Activated CD4-positive, alpha-beta T cell treated with anti-CD3 and anti-CD28 coated beads, Interleukin-2, amount 10 ng/mL, durations not matched to agents 7 days and 5 days (primary cell): Measurements from ENCODE around the gene PCDH15. TPM values are rescaled to one million over a fixed set of nuclear protein-coding genes. Genes with fewer than 3 reads are reported as not detected.

Experiments
- CTCF ChIA-PET: fragments of 350-600 bp; sonication (Branson Sonifier 250); formaldehyde crosslinking; loops from one replicate; lab custom pipeline; 2021; ENCODE audit warnings: antibody characterized with exemption; lab: Charles Lee
- POLR2A ChIA-PET: fragments of 350-600 bp; sonication (Branson Sonifier 250); formaldehyde crosslinking; loops from one replicate; lab custom pipeline; 2021; ENCODE audit warnings: antibody characterized with exemption; lab: Charles Lee
- DNase-seq: peaks from one replicate; pipeline ENCODE4 v3.0.0-alpha.2; 2020
- H3K27ac Mint-ChIP-seq: one replicate; pipeline ENCODE4 v1.8.0; 2021; ENCODE audit warnings: mild to moderate bottlenecking, moderate library complexity, mixed read lengths
- H3K27me3 Mint-ChIP-seq: one replicate; pipeline ENCODE4 v1.8.0; 2021; ENCODE audit warnings: mixed read lengths
- H3K36me3 Mint-ChIP-seq: one replicate; pipeline ENCODE4 v1.8.0; 2021; ENCODE audit warnings: low read depth, mixed read lengths
- H3K4me1 Mint-ChIP-seq: one replicate; pipeline ENCODE4 v1.8.0; 2021; ENCODE audit warnings: mixed read lengths
- H3K4me3 Mint-ChIP-seq: one replicate; pipeline ENCODE4 v1.8.0; 2021; ENCODE audit warnings: mild to moderate bottlenecking, moderate library complexity, mixed read lengths
- H3K9me3 Mint-ChIP-seq: one replicate; pipeline ENCODE4 v1.8.0; 2021; ENCODE audit warnings: mixed read lengths
- total RNA-seq, 2 experiments: library from RNA; stranded (reverse); gene quantifications; one replicate each; pipeline ENCODE4 v1.2.3, GENCODE V29; 2021

PCDH15 gene
- total RNA-seq, 2 experiments from 2014 or later = not detected

DNA sequence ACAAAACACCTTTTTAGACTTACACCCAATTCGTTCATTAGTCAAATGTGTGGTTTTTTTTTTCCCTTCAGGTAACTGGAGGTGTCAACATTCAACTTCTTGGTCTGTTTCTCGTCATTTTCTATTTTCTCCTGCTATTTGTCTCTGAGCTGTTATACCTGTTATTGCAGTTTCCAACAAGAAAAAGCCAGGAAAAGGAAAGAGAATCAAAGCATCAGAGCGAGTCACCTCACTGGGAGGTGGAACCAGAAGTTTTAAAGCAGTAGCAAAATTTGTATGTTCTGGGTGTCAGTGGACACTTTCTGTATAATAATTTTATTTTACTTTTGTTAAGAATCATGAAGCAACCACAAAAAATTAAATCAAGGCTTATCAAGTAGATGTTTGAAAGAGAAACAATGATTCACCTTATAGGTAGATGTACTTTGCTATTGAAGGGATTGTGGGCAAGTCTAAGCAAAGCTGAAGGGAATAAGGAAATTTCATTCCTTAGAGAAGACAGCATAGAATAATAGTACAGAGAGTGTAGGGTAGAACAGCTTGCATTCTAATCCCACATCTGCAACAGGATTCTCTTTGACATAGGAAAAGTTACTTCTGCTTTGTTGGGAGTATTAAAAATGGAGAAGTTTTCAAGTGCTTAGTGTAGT, 675.8 kb downstream of the PCDH15 start:
- ChIA-PET CTCF (no interaction called here), POLR2A (no interaction called here)
- no peaks in the 10 kb centered on the region for H3K4me1 Mint-ChIP-seq
- no peak for DNase-seq
- peaks cover 5% of the 10 kb centered on the region for H3K9me3 Mint-ChIP-seq
- no peak overlapping the region for H3K4me3 Mint-ChIP-seq
- no peak overlapping the region for H3K27ac Mint-ChIP-seq
- H3K36me3 Mint-ChIP-seq = no peaks in the 10 kb centered on the region
- H3K27me3 Mint-ChIP-seq = no peaks in the 10 kb centered on the region

DNA sequence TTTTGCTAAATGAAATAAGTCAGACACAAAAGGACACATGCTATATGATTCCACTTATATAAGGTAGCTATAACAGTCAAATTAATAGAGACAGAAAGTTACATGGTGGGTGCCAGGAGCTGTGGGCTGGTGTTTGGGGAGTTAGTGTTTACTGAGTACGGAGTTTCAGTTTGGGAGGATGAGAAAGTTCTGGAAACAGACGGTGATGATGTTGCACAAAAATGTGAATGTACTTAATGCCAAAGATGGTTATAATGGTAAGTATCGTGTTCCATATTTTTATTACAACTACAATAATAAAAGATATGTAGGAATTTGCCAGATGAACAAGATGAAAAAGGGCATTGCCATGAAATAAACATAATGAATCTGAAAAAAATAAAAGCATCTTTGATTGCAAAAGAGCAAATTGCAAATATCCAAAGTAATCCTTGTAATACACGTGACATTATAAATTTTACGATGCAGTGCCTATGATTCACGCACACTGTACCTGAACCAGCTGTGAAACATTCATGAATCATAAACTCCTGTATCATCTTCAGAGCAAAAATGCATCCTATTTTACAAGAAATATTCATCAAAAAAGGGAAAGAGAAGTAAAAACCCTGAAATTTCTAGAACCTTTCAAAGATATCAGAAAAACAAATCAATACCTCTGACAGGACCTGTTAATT, 676.7 kb downstream of the PCDH15 start:
- no peaks in the 10 kb centered on the region for H3K4me1 Mint-ChIP-seq
- H3K27me3 Mint-ChIP-seq = no peaks in the 10 kb centered on the region
- no peak overlapping the region for H3K27ac Mint-ChIP-seq
- peaks cover 5% of the 10 kb centered on the region for H3K9me3 Mint-ChIP-seq
- H3K4me3 Mint-ChIP-seq = no peak overlapping the region
- H3K36me3 Mint-ChIP-seq = no peaks in the 10 kb centered on the region
- POLR2A ChIA-PET = no interaction called here
- CTCF ChIA-PET = no interaction called here
- DNase-seq = no peak

DNA sequence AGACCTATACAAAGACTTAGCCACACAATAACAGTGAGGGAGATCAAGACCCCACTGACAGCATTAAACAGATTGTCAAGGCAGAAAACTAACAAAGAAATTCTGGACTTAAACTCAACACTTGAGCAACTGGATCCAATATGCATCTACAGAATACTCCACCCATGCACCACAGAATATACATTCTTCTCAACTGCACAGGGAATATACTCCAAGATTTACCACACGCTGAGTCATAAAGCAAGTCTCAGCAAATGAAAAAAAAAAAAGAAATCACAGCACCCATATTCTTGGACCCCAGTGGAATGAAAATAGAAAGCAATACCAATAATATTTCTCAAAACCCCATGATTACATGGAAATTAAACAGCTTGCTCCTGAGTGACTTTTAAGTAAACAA, 680.2 kb downstream of the PCDH15 start:
- Mint-ChIP-seq H3K4me3 (no peak overlapping the region), H3K4me1 (no peaks in the 10 kb centered on the region), H3K36me3 (no peaks in the 10 kb centered on the region), H3K27ac (no peak overlapping the region), H3K27me3 (no peaks in the 10 kb centered on the region), H3K9me3 (peaks cover 6% of the 10 kb centered on the region)
- CTCF ChIA-PET = no interaction called here
- POLR2A ChIA-PET = no interaction called here
- no peak for DNase-seq

DNA sequence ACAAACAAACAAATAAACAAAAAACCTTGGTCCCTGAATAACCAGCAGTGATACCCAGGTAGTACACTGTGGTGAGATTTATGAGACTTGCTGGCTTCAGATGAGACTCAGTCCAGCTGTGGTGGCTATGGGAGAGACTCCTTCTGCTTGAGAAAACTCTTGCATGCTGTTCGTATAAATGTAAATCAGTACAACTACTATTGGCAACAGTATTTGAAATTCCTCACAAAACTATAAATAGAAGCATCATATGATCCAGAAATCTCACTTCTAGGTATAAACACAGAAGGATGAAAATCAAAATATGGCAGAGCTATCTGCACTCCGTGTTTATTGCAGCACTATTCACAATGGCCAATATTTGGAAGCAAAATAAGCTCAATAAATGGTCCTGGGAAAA, 692.1 kb downstream of the PCDH15 start:
- POLR2A ChIA-PET = no interaction called here
- DNase-seq = no peak
- H3K27me3 Mint-ChIP-seq = no peaks in the 10 kb centered on the region
- CTCF ChIA-PET = no interaction called here
- H3K27ac Mint-ChIP-seq = no peak overlapping the region
- H3K36me3 Mint-ChIP-seq = no peaks in the 10 kb centered on the region
- no peak overlapping the region for H3K4me3 Mint-ChIP-seq
- H3K9me3 Mint-ChIP-seq = peaks cover 3% of the 10 kb centered on the region
- H3K4me1 Mint-ChIP-seq = no peaks in the 10 kb centered on the region

DNA sequence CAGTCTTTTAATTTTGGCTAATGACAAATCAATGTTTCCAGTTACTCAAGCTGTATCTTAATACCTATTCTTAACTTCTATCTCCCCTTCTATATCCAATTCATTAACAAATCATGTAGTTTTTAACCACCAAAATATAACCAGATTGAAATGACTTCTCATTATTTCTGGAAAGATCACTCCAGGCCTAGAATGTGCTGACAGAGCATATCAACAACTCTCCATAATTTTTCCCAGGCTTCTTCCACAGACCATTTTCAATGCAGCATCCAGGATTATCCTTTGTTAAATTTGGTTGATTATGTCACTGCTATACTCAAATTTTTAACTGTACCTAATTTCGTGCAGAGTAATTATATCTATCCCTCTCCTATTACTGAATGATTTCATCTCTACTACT, 704.1 kb downstream of the PCDH15 start:
- Mint-ChIP-seq H3K9me3 (peaks cover 4% of the 10 kb centered on the region), H3K27me3 (no peaks in the 10 kb centered on the region), H3K36me3 (no peaks in the 10 kb centered on the region), H3K27ac (no peak overlapping the region), H3K4me3 (no peak overlapping the region), H3K4me1 (no peaks in the 10 kb centered on the region)
- no peak for DNase-seq
- ChIA-PET POLR2A (no interaction called here), CTCF (no interaction called here)

DNA sequence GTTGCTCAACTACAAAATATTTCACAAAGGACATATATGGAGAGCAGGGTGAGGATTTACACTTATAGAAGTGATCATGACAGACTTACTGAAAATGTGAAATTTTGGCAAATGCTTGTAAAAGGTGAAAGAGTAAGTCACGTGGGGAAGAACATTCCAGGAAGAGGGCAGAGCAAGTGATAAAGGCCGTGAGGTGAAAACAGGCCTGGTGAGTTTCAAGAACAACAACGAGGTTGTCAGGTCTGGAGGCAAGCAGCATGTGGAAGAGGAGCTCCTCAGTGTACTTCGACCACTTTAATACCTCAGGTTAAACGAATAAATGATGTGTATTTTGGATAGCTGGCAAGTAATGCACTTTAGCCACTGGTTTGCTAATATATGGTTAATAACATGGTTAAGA, 706.7 kb downstream of the PCDH15 start:
- H3K27me3 Mint-ChIP-seq = no peaks in the 10 kb centered on the region
- no peaks in the 10 kb centered on the region for H3K4me1 Mint-ChIP-seq
- no peak overlapping the region for H3K4me3 Mint-ChIP-seq
- POLR2A ChIA-PET = no interaction called here
- no peak overlapping the region for H3K27ac Mint-ChIP-seq
- no peaks in the 10 kb centered on the region for H3K9me3 Mint-ChIP-seq
- CTCF ChIA-PET = no interaction called here
- DNase-seq = no peak
- no peaks in the 10 kb centered on the region for H3K36me3 Mint-ChIP-seq

DNA sequence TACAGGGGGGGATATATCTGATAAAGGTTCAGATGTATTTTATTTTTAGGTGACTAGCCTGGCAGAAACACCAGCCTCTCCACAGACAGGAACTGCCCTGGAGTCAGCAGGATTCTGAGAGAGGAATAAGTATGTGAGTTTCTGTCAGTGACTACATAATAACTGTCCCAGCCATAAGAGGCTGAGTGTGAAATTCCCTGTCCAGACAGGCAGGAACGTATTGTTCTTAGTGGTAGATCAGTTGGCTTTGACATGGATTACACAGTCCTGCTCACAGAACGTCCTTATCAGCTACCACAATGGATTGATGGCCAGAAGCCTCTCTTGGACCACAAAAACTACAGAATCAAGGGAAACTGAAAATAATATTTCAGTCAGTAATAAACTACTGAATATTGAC, 709.8 kb downstream of the PCDH15 start:
- Mint-ChIP-seq H3K4me3 (no peak overlapping the region), H3K4me1 (no peaks in the 10 kb centered on the region), H3K27me3 (no peaks in the 10 kb centered on the region), H3K36me3 (no peaks in the 10 kb centered on the region), H3K9me3 (no peaks in the 10 kb centered on the region), H3K27ac (no peak overlapping the region)
- CTCF ChIA-PET = no interaction called here
- POLR2A ChIA-PET = no interaction called here
- DNase-seq = no peak

DNA sequence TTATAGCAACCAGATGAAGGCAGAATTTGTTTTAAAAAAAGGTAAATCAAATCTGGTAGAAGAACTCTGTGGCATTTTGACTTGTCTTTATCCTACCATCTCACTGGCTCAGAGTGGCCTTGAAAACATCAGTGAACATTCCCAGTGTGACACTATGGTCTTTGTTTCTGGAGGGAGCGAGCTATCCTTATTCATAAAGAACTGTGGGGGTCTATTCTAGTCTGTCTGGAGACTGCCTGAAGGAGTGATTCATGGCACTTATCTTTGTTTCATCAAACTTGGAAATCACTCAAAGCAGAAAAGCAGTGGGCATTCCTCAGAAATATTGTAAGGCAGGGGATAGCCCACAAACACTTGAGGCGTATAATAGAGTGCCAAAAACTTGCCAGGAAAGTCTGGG, 719.1 kb downstream of the PCDH15 start:
- no peaks in the 10 kb centered on the region for H3K36me3 Mint-ChIP-seq
- no peaks in the 10 kb centered on the region for H3K27me3 Mint-ChIP-seq
- no peaks in the 10 kb centered on the region for H3K4me1 Mint-ChIP-seq
- CTCF ChIA-PET = interaction anchor here (0.6 kb wide), 1 partner anchor 141 kb away, joined by 3 read pairs; no protein-coding TSS in a partner anchor
- peaks cover 10% of the 10 kb centered on the region for H3K9me3 Mint-ChIP-seq
- DNase-seq = no peak
- no peak overlapping the region for H3K27ac Mint-ChIP-seq
- H3K4me3 Mint-ChIP-seq = no peak overlapping the region
- POLR2A ChIA-PET = no interaction called here

DNA sequence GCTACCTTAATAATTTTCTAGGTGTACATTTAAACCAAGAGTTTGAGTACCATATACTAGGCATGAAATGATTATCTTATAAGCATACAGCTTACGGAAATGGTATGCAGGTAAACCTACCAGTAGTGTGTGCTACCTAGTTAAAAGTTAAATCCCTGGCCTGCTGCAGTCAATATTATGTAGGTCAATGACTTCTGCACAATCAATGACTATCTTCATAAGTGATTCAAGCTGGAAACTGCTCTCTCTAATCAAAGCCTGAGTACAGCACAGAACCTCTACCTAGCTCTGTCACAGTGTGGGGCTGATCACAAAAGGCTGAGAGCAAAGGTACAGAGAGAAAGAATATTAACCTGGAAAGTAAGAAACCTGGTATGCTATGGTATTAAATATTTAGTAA, 733.7 kb downstream of the PCDH15 start:
- H3K4me1 Mint-ChIP-seq = no peaks in the 10 kb centered on the region
- ChIA-PET CTCF (no interaction called here), POLR2A (no interaction called here)
- no peaks in the 10 kb centered on the region for H3K36me3 Mint-ChIP-seq
- no peaks in the 10 kb centered on the region for H3K27me3 Mint-ChIP-seq
- no peak for DNase-seq
- H3K4me3 Mint-ChIP-seq = no peak overlapping the region
- H3K9me3 Mint-ChIP-seq = peaks cover 4% of the 10 kb centered on the region
- no peak overlapping the region for H3K27ac Mint-ChIP-seq

DNA sequence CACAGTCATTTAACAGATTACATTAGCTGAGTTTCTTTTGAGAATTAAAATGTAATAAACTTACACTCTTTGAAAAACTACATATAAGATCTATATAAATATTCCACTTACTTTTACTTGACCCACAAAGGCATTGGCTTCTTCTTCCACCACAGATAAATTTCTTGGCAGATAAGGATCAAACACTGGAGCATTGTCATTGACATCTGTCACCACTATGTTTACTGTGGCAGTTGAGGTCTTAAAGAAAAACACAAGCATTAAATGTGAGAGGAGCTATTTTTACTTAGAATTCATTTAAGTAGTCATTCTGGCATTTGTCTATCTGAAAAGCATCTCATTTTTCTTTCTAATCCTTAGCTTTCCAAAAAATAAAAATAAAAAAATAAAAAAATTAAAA, 734.4 kb downstream of the PCDH15 start:
- Mint-ChIP-seq H3K9me3 (peaks cover 4% of the 10 kb centered on the region), H3K4me3 (no peak overlapping the region), H3K4me1 (no peaks in the 10 kb centered on the region), H3K27ac (no peak overlapping the region), H3K27me3 (no peaks in the 10 kb centered on the region), H3K36me3 (no peaks in the 10 kb centered on the region)
- CTCF ChIA-PET = no interaction called here
- POLR2A ChIA-PET = no interaction called here
- no peak for DNase-seq

DNA sequence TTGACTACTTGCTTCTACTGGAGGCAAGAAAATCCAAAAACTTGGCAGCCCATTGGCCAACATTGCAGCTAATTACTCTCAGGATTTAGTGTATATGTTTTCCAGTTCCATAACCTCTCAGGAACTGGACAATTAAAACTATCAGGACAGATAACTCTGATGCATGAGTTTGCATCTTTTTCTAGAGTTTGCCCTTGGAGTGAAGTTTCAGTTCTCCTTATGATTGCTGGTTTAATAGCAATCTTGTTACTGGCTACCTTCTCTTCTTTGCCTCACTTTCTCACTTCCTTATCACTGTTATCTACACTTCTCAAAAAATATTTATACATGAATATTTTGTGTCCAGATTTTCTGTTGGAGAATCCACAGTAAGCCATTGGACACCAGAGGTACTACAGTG, 735.9 kb downstream of the PCDH15 start:
- ChIA-PET POLR2A (no interaction called here), CTCF (no interaction called here)
- Mint-ChIP-seq H3K27me3 (no peaks in the 10 kb centered on the region), H3K9me3 (peaks cover 4% of the 10 kb centered on the region), H3K27ac (no peak overlapping the region), H3K4me3 (no peak overlapping the region), H3K4me1 (no peaks in the 10 kb centered on the region), H3K36me3 (no peaks in the 10 kb centered on the region)
- no peak for DNase-seq

DNA sequence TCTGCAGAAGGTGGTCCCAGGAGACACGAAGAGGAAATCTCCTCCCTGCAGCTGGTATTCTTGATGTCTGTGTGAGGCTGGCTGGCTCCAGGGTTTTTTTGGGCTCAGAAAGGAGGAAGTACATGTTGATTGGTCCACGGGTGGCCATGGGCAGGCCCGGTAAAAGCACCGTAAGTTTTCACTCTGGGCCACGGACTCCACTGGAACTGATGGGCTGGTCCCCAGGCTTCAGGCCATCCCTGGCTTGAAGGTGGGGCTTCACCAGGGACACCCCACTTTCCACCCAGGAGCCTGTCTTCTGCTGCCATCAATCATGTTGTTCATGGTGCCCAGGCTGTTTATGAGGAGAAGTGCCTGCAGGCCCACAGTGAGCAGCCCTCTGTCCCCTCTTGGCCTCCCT, 736.8 kb downstream of the PCDH15 start:
- peaks cover 4% of the 10 kb centered on the region for H3K9me3 Mint-ChIP-seq
- CTCF ChIA-PET = no interaction called here
- no peaks in the 10 kb centered on the region for H3K36me3 Mint-ChIP-seq
- H3K27ac Mint-ChIP-seq = no peak overlapping the region
- H3K27me3 Mint-ChIP-seq = no peaks in the 10 kb centered on the region
- no peak for DNase-seq
- POLR2A ChIA-PET = no interaction called here
- H3K4me1 Mint-ChIP-seq = no peaks in the 10 kb centered on the region
- no peak overlapping the region for H3K4me3 Mint-ChIP-seq

DNA sequence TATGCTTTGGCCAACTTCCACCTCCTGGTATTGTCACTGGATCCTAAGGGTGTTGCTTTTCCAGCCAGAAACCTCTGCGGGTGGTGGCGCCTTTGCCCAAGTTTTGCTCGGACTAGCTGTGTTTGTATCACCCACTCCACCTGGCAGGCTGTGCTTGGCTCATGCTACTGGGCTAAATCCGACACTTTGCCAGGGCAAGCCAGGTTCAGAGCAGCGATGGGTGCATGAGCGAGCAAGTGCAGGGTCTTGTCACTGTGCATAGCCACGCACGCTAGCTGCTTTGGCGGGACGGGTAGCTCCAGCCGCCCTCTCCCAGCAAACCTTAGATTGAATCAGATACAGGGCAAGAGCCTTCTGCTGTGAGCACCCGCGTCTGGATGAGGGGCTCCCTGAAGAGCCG, 737.5 kb downstream of the PCDH15 start:
- Mint-ChIP-seq H3K27ac (no peak overlapping the region), H3K4me1 (no peaks in the 10 kb centered on the region), H3K9me3 (peaks cover 6% of the 10 kb centered on the region), H3K27me3 (no peaks in the 10 kb centered on the region), H3K4me3 (no peak overlapping the region), H3K36me3 (no peaks in the 10 kb centered on the region)
- DNase-seq = no peak
- ChIA-PET CTCF (no interaction called here), POLR2A (no interaction called here)

DNA sequence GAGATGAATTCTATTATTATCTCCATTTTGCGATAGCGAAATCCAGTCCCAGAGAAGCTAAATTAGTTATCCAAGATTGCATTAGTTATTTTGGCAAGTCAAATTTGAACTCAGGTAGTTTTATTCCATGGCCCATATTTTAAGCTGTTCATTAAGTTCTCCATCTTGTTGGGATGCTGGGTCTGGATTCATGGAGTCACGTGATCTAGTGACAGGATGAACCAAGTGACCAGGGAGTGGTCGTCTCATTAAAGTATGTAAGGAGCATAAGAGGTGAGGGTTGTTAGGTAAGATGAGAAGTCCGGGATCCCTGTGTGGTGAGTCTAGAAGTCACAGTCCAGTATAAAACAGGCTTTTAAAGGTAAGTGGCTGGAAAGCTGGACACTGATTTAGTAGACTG, 740.5 kb downstream of the PCDH15 start:
- no peak for DNase-seq
- peaks cover 6% of the 10 kb centered on the region for H3K9me3 Mint-ChIP-seq
- CTCF ChIA-PET = no interaction called here
- no peak overlapping the region for H3K4me3 Mint-ChIP-seq
- no peaks in the 10 kb centered on the region for H3K36me3 Mint-ChIP-seq
- no peaks in the 10 kb centered on the region for H3K4me1 Mint-ChIP-seq
- POLR2A ChIA-PET = no interaction called here
- no peak overlapping the region for H3K27ac Mint-ChIP-seq
- H3K27me3 Mint-ChIP-seq = no peaks in the 10 kb centered on the region
